Testis (tissue), 3 donors: ENCODE measurements around the gene CD40LG. TPM values are rescaled to one million over a fixed set of nuclear protein-coding genes. Genes with fewer than 3 reads are reported as not detected.

Experiments
- DNase-seq: peaks from one replicate; pipeline ENCODE4 v3.0.0-alpha.2; 2019
- H3K27ac ChIP-seq, 2 donors: fragments of 200-600 bp; sonication (generic); one replicate each; pipeline ENCODE4 v1.5.1; 2019
- H3K27me3 ChIP-seq: fragments of 200-600 bp; sonication (generic); one replicate; pipeline ENCODE4 v1.5.1; 2019
- H3K36me3 ChIP-seq: fragments of 200-600 bp; sonication (generic); one replicate; pipeline ENCODE4 v1.5.1; 2017; ENCODE audit warnings: low read depth; ENCODE audit errors: missing control alignments
- H3K4me1 ChIP-seq: fragments of 200-600 bp; sonication (generic); one replicate; pipeline ENCODE4 v1.5.1; 2019
- H3K4me3 ChIP-seq, 2 donors: fragments of 200-600 bp; sonication (generic); one replicate each; pipeline ENCODE4 v1.5.1; 2017 to 2019
- H3K9me3 ChIP-seq: fragments of 200-600 bp; sonication (generic); one replicate; pipeline ENCODE4 v1.5.1; 2017
- CTCF ChIP-seq, 3 experiments: fragments of 450-650 bp in 2 of 3; fragments of 200-600 bp in 1 of 3; sonication (generic) in 1 of 3; IDR thresholded peaks; one replicate each; pipeline ENCODE4 v1.5.1; 2016 to 2019; ENCODE audit warnings: antibody characterized with exemption in 3 of 3, mild to moderate bottlenecking in 2 of 3, moderate library complexity in 1 of 3
- POLR2A ChIP-seq: fragments of 450-650 bp; IDR thresholded peaks from one replicate; pipeline ENCODE4 v1.6.1; 2017; ENCODE audit warnings: antibody characterized with exemption, mild to moderate bottlenecking, moderate library complexity
- WGBS, 2 donors: methylation state at CpG; one replicate each; pipeline ENCODE4 v1.1.5; 2018; 5-methylcytosine and 5-hydroxymethylcytosine counted together
- intact Hi-C: fragments of 100-400 bp; cut with DNase I; formaldehyde crosslinking; loops from one replicate; pipeline ENCODE4 v1.15.1; 2023; ENCODE audit warnings: low total_unique reads
- polyA plus RNA-seq: library from polyadenylated mRNA; stranded (reverse); fragments of 350-450 nt; fragmentation: Illumina TruSeq; extraction: RNeasy Lipid Tissue Mini Kit (QIAGEN cat#74804); gene quantifications from one replicate; pipeline ENCODE4 v1.2.3, GENCODE V29; 2014; ENCODE audit warnings: low read depth, low replicate concordance; ENCODE audit not compliant: insufficient read depth
- total RNA-seq, 2 donors: library from RNA; depleted of rRNA; stranded (reverse); fragments of >200 nt; gene quantifications; one replicate each; pipeline ENCODE4 v1.2.3, GENCODE V29; 2016

CD40LG gene
- total and polyA plus RNA-seq, 3 donors from 2014 or later = 0.84 TPM; not detected in 2

GRCh38 chrX:136667446-136668168 is 19.6 kb downstream of the CD40LG start:
- intact Hi-C loops = no loop called here
- Histone ChIP-seq H3K9me3 (no peaks in the 10 kb centered on the region), H3K27ac (no peak overlapping the region), H3K27me3 (no peaks in the 10 kb centered on the region), H3K4me3 (no peak overlapping the region), H3K4me1 (no peaks in the 10 kb centered on the region), H3K36me3 (no peaks in the 10 kb centered on the region)
- TF ChIP-seq POLR2A = no peak
- TF ChIP-seq CTCF (IDR thresholded peaks at IDR 0.05) = no peak
- WGBS, 2 donors = 94 to 95% methylated on average over 10 of the region's 10 CpGs
- DNase-seq = no peak

DNA sequence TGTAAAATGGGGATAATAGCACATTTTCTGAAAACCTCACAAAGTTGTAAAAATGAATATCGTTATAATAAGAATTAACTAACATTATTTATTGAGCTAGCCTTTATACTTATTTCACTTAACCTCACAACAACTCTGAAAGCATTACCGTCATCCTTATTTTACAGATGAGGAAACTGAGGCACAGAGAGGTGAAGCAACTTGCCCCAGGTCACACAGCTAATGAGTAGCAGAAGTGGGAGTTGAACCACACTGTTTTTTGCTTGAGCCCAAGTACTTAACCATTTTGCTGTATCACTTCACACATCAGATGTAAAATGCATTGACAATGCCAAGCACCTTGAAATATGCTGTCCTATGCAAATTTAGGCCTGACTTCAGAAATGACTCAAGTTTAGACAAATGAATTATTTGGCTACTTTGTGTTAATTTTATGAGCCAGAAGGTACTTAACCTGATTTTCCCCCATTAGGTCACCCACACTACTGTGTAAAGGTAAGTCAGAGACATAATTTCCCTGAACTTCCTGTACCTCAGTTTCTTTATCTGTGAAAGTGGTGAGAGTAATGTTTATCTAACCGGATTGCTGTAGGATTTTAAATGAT is 23.1 kb downstream of the CD40LG start:
- no peak for DNase-seq
- H3K36me3 ChIP-seq = no peaks in the 10 kb centered on the region
- H3K4me3 ChIP-seq = no peak overlapping the region
- intact Hi-C loops = no loop called here
- H3K27ac ChIP-seq = no peak overlapping the region
- H3K27me3 ChIP-seq = no peaks in the 10 kb centered on the region
- H3K9me3 ChIP-seq = no peaks in the 10 kb centered on the region
- no peaks in the 10 kb centered on the region for H3K4me1 ChIP-seq
- 82 to 98% methylated on average over 3 of the region's 3 CpGs for WGBS, 2 donors
- TF ChIP-seq CTCF (IDR thresholded peaks at IDR 0.05) (no peak), POLR2A (no peak)

DNA sequence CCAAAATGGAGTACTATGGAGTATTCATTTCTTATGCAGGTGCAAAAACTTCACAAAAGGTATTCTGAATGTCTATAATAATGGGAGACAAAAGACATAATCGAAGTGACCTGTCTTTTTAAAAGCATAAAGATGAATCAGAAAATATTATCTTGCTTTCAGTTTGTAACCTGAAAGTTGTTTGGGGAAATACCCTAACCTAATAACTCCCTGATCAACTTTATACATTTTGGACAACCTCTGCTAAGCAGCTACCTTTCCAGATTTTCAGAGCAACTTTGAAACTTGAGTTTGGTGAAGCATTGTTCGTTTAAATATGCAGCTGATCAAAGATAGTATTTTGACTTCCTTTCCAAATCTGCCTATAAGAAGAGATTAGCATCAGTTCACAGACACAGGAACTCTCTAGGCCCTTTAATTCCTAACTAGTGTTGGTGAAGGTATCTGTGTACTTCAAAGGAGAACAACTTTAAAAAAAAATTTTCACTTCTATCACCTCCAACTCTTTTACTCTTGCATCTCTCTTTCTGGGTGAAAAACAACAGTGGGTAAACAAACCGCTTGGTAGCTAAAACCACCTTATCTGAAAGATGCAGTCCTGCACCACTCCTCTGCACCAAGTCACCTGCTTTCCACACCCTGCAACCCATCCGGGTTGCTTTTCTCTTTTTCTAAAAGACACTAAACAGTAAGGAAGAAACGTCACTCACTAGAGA is 26.5 kb downstream of the CD40LG start:
- intact Hi-C loops = no loop called here
- Histone ChIP-seq H3K9me3 (no peaks in the 10 kb centered on the region), H3K4me1 (no peaks in the 10 kb centered on the region), H3K27ac (no peak overlapping the region), H3K36me3 (no peaks in the 10 kb centered on the region), H3K27me3 (no peaks in the 10 kb centered on the region), H3K4me3 (no peak overlapping the region)
- DNase-seq = no peak
- TF ChIP-seq CTCF (IDR thresholded peaks at IDR 0.05) (no peak), POLR2A (no peak)
- whole genome bisulfite sequencing, 2 donors = 73 to 75% methylated on average over 5 of the region's 5 CpGs

DNA sequence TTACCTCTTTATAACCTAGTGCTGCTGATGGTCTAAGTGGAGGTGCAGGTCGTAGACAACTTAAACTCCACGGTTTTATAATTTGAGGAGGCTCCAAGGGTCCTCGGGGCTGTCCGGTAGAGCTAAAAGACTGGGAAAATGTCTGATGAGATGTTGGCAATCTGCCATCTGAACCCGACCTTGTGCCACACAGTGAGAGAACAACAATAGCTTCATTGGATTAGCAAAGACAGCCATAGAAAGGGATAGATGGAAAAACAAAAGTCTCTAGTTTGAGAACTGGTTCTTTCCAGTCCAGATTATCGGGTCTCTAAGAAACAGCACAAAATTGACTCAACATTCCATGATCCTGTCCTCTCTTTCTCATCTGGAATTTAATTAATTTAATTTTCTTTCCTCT is 31.6 kb downstream of the CD40LG start:
- H3K4me3 ChIP-seq = no peak overlapping the region
- H3K4me1 ChIP-seq = no peaks in the 10 kb centered on the region
- H3K27ac ChIP-seq = no peak overlapping the region
- intact Hi-C loops = no loop called here
- no peak for DNase-seq
- no peaks in the 10 kb centered on the region for H3K9me3 ChIP-seq
- H3K36me3 ChIP-seq = no peaks in the 10 kb centered on the region
- no peaks in the 10 kb centered on the region for H3K27me3 ChIP-seq
- WGBS, 2 donors = 66 to 67% methylated on average over 6 of the region's 6 CpGs
- no peak for TF ChIP-seq CTCF (IDR thresholded peaks at IDR 0.05)
- no peak for TF ChIP-seq POLR2A
